SK-N-SH (cell line): ENCODE measurements around the gene DDX54. TPM values are rescaled to one million over a fixed set of nuclear protein-coding genes. Genes with fewer than 3 reads are reported as not detected.

Experiments
- CTCF ChIA-PET: fragments of 300-600, 350-600 bp; formaldehyde crosslinking; extraction: SDS; loops from one replicate; lab custom pipeline; 2021; lab: Yijun Ruan, JAX
- POLR2A ChIA-PET: fragments of 350-600 bp; sonication (Branson Sonifier 250); formaldehyde crosslinking; extraction: SDS; loops from one replicate; lab custom pipeline; 2020; ENCODE audit warnings: antibody characterized with exemption, inconsistent platforms; lab: Yijun Ruan, JAX
- DNase-seq: peaks from one replicate; pipeline ENCODE4 v3.0.0; 2012
- H2AFZ ChIP-seq: fragments of 200-600 bp; sonication (generic); 2 replicates; pipeline ENCODE4 v1.8.1; 2016; ENCODE audit warnings: antibody characterized with exemption, mild to moderate bottlenecking, low read depth
- H3F3A ChIP-seq: fragments of 200-600 bp; sonication (generic); replicated peaks from 2 replicates; pipeline ENCODE3; 2016; ENCODE audit warnings: antibody characterized with exemption, mild to moderate bottlenecking; ENCODE audit not compliant: insufficient read depth
- H3K27ac ChIP-seq, 2 experiments: fragments of 200-500 bp in 1 of 2; fragments of 200-600 bp in 1 of 2; sonication (Bioruptor generic) in 1 of 2; sonication (generic), shearing (Covaris generic) in 1 of 2; 2 replicates each; pipeline versions ENCODE4 v1.5.1 to v1.6.1; 2014 to 2016; ENCODE audit warnings: low read depth in 2 of 2, inconsistent platforms in 1 of 2, low read length in 1 of 2, mild to moderate bottlenecking in 1 of 2, mixed read lengths in 1 of 2
- H3K27me3 ChIP-seq: fragments of 200-600 bp; sonication (generic), shearing (Covaris generic); 2 replicates; pipeline ENCODE4 v1.6.1; 2016; ENCODE audit warnings: mixed run types; ENCODE audit not compliant: insufficient read depth
- H3K36me3 ChIP-seq, 2 experiments: fragments of 200-500 bp in 1 of 2; fragments of 200-600 bp in 1 of 2; sonication (Bioruptor generic) in 1 of 2; sonication (generic) in 1 of 2; replicated peaks in 1 of 2; 2 replicates each; pipeline versions ENCODE3 to v1.5.1; 2014 to 2016; ENCODE audit warnings: low read length in 1 of 2, mild to moderate bottlenecking in 1 of 2; ENCODE audit not compliant: insufficient read depth in 2 of 2, control insufficient read depth in 1 of 2
- H3K4me1 ChIP-seq, 2 experiments: fragments of 200-500 bp in 1 of 2; fragments of 200-600 bp in 1 of 2; sonication (Bioruptor generic) in 1 of 2; sonication (generic), shearing (Covaris generic) in 1 of 2; 2 replicates each; pipeline versions ENCODE4 v1.5.1 to v1.6.1; 2014 to 2016; ENCODE audit warnings: low read depth in 1 of 2, low read length in 1 of 2, mixed run types in 1 of 2; ENCODE audit not compliant: insufficient read depth in 2 of 2, control insufficient read depth in 1 of 2
- H3K4me2 ChIP-seq: fragments of 200-600 bp; sonication (generic), shearing (Covaris generic); 2 replicates; pipeline ENCODE4 v1.6.1; 2017; ENCODE audit warnings: mixed run types
- H3K4me3 ChIP-seq, 2 experiments: fragments of 200-500 bp in 1 of 2; fragments of 200-600 bp in 1 of 2; sonication (Bioruptor generic) in 1 of 2; sonication (generic), shearing (Covaris generic) in 1 of 2; 2 replicates each; pipeline versions ENCODE4 v1.5.1 to v1.8.1; 2014 to 2016; ENCODE audit warnings: low read depth in 2 of 2, inconsistent platforms in 1 of 2, low read length in 1 of 2, mild to moderate bottlenecking in 1 of 2, mixed read lengths in 1 of 2, moderate library complexity in 1 of 2
- H3K79me2 ChIP-seq: fragments of 200-600 bp; sonication (generic); 2 replicates; pipeline ENCODE4 v1.8.1; 2017; ENCODE audit warnings: mild to moderate bottlenecking; ENCODE audit not compliant: insufficient read depth
- H3K9ac ChIP-seq: fragments of 200-600 bp; sonication (generic); 2 replicates; pipeline ENCODE4 v1.6.1; 2017; ENCODE audit warnings: mixed run types
- H3K9me2 ChIP-seq: fragments of 200-600 bp; sonication (generic); 2 replicates; pipeline ENCODE4 v1.6.1; 2017; ENCODE audit warnings: mixed run types
- H3K9me3 ChIP-seq: fragments of 200-600 bp; sonication (generic); 2 replicates; pipeline ENCODE4 v1.6.1; 2017; ENCODE audit warnings: mixed run types, mild to moderate bottlenecking, moderate library complexity
- H4K20me1 ChIP-seq: fragments of 200-600 bp; sonication (generic); 2 replicates; pipeline ENCODE4 v1.6.1; 2017; ENCODE audit warnings: mild to moderate bottlenecking, mixed run types; ENCODE audit not compliant: insufficient read depth
- CHD2 ChIP-seq: fragments of 150-350 bp; IDR thresholded peaks from 2 replicates; pipeline ENCODE4 v1.6.1; 2018; ENCODE audit warnings: low read length; ENCODE audit not compliant: partially characterized antibody
- ELF1 ChIP-seq: IDR thresholded peaks from 2 replicates; pipeline ENCODE4 v1.4.0; 2012
- EZH2phosphoT487 ChIP-seq: fragments of 200-600 bp; sonication (generic); IDR thresholded peaks from 2 replicates; pipeline ENCODE4 v1.6.1; 2017; ENCODE audit warnings: low read depth, mixed run types, mild to moderate bottlenecking, antibody characterized with exemption, moderate library complexity, borderline replicate concordance
- IRF3 ChIP-seq: fragments of 150-350 bp; IDR thresholded peaks from 2 replicates; pipeline ENCODE4 v1.6.1; 2016; ENCODE audit warnings: mild to moderate bottlenecking, low read depth, low read length
- JUND ChIP-seq: IDR thresholded peaks from 2 replicates; pipeline ENCODE4 v1.4.0; 2012
- MXI1 ChIP-seq: IDR thresholded peaks from 2 replicates; pipeline ENCODE4 v1.6.1; 2012; ENCODE audit warnings: mild to moderate bottlenecking, low read depth, low read length, improper control_type of control experiment
- NRF1 ChIP-seq: IDR thresholded peaks from 2 replicates; pipeline ENCODE4 v1.6.1; 2012; ENCODE audit warnings: low read depth, mild to moderate bottlenecking, low read length
- POLR2AphosphoS5 ChIP-seq: IDR thresholded peaks from 2 replicates; pipeline ENCODE4 v1.6.1; 2012; ENCODE audit warnings: low read depth, low read length
- RAD21 ChIP-seq: IDR thresholded peaks from 2 replicates; pipeline ENCODE4 v1.6.1; 2012; ENCODE audit warnings: mild to moderate bottlenecking, low read length
- RFX5 ChIP-seq: IDR thresholded peaks from 2 replicates; pipeline ENCODE4 v1.6.1; 2012; ENCODE audit warnings: mild to moderate bottlenecking, improper control_type of control experiment, low read length
- SIN3A ChIP-seq: IDR thresholded peaks from 2 replicates; pipeline ENCODE4 v1.6.1; 2012; ENCODE audit warnings: low read depth, mild to moderate bottlenecking, low read length, moderate library complexity, borderline replicate concordance
- TCF12 ChIP-seq: IDR thresholded peaks from 2 replicates; pipeline ENCODE4 v1.4.0; 2012
- TEAD4 ChIP-seq: IDR thresholded peaks from 2 replicates; pipeline ENCODE4 v1.4.0; 2012; ENCODE audit warnings: mild to moderate bottlenecking, borderline replicate concordance; ENCODE audit not compliant: insufficient read depth
- YY1 ChIP-seq: IDR thresholded peaks from 2 replicates; pipeline ENCODE4 v1.4.0; 2012; ENCODE audit warnings: low read depth, mild to moderate bottlenecking
- WGBS: methylation state at CpG from one replicate; pipeline ENCODE4 v1.1.6; 2017; ENCODE audit warnings: low lambda C conversion rate; 5-methylcytosine and 5-hydroxymethylcytosine counted together
- polyA plus RNA-seq, 3 experiments: library from polyadenylated mRNA; depleted of rRNA; stranded (reverse); fragments of >200 nt; gene quantifications; 2 replicates each; pipeline ENCODE4 v1.2.3, GENCODE V29; 2012
- TF ChIP-seq, protein P1 (sequence below): fragments of 150-350 bp; IDR thresholded peaks from 2 replicates; pipeline ENCODE4 v1.6.1; 2017; ENCODE audit warnings: antibody characterized with exemption, low read length, low read depth, borderline replicate concordance
- TF ChIP-seq, protein P2 (sequence below): IDR thresholded peaks from 2 replicates; pipeline ENCODE4 v1.4.0; 2012; ENCODE audit warnings: low read depth, borderline replicate concordance
- TF ChIP-seq, protein P3 (sequence below): IDR thresholded peaks from 2 replicates; pipeline ENCODE4 v1.4.0; 2012; ENCODE audit warnings: low read depth

Gene DDX54
- polyA plus RNA-seq, 1 of the 3 experiments (the other 2 are of a cell fraction): 69.9 TPM

DNA sequence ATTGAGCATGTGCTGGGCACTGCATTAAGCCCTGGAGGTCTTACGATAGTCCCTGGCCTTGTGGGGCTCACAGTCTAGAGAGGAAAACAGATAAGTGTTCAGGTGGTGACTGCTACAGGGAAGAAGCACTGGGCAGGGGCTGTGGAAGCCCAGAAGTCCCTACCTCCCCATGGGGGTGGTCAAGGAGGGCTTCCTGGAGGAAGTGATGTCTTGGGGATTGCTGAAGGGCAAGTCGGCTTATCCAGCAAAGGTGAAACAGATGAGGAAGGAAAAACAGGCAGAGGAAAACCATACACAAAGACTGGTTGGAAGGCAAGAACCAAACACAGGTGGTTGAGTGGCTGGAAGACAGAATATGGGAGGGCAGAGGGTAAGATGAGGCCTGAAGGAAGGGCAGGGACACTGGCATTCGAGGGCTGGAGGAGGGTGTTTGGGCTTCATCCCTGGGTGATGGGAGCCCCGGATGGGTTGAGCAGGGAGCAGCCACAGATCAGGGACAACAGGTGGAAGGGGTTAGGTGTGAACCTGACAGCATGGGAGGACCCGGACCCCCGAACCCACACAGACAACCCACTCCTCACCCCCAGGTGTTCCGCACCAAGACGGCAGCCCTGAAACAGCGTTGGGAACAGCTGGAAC is 33.0 kb downstream of the DDX54 start (continued):
- TF ChIP-seq, protein P1, sequence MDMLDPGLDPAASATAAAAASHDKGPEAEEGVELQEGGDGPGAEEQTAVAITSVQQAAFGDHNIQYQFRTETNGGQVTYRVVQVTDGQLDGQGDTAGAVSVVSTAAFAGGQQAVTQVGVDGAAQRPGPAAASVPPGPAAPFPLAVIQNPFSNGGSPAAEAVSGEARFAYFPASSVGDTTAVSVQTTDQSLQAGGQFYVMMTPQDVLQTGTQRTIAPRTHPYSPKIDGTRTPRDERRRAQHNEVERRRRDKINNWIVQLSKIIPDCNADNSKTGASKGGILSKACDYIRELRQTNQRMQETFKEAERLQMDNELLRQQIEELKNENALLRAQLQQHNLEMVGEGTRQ: no peak
- TF ChIP-seq ELF1 (no peak), CHD2 (no peak), YY1 (no peak), SIN3A (no peak), IRF3 (no peak), POLR2AphosphoS5 (no peak), TCF12 (no peak), NRF1 (no peak), TEAD4 (no peak)

DNA sequence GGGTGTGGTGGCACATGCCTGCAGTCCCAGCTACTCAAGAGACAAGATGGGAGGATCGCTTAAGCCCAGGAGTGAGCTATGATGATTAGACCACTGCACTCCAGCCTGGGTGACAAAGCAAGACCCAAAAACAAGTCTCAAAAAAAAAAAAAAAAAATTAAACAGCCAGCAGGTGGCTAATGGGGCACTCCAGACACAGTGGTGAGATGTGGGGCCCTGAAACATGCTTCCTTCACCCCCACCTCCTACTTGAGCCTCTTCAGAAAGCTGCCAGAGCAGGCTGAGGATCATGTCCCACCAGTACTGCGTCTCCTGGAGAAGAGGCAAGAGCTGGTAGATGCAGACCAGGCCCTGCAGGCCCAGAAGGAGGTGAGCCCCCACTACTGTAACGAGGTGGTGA is 33.6 kb downstream of the DDX54 start:
- Histone ChIP-seq H4K20me1 (no peaks in the 10 kb centered on the region), H3K4me1 (peaks cover 5 to 11% of the 10 kb centered on the region in 2 experiments; a peak in 2 of 4 replicates), H3K27me3 (peaks cover 24% of the 10 kb centered on the region), H3K4me2 (no peak overlapping the region), H3K36me3 (no peaks in the 10 kb centered on the region), H3K9me2 (no peaks in the 10 kb centered on the region), H3K27ac (no peak overlapping the region), H3K79me2 (no peaks in the 10 kb centered on the region), H3K9ac (no peak overlapping the region), H3K4me3 (no peak overlapping the region), H2AFZ (no peak overlapping the region), H3K9me3 (0 out of 2 replicates have a peak, but pooled peaks cover 5% of the 10 kb centered on the region), H3F3A (peaks cover 9% of the 10 kb centered on the region)
- ChIA-PET CTCF (interaction anchor here (0.7 to 7.6 kb wide), 7 partner anchors 10 to 103 kb away, joined by 3 to 49 read pairs (median 4); partner anchors contain the start of gene RASAL1), POLR2A (no interaction called here)
- 95% methylated on average over 3 of the region's 3 CpGs for WGBS
- TF ChIP-seq, protein P2, sequence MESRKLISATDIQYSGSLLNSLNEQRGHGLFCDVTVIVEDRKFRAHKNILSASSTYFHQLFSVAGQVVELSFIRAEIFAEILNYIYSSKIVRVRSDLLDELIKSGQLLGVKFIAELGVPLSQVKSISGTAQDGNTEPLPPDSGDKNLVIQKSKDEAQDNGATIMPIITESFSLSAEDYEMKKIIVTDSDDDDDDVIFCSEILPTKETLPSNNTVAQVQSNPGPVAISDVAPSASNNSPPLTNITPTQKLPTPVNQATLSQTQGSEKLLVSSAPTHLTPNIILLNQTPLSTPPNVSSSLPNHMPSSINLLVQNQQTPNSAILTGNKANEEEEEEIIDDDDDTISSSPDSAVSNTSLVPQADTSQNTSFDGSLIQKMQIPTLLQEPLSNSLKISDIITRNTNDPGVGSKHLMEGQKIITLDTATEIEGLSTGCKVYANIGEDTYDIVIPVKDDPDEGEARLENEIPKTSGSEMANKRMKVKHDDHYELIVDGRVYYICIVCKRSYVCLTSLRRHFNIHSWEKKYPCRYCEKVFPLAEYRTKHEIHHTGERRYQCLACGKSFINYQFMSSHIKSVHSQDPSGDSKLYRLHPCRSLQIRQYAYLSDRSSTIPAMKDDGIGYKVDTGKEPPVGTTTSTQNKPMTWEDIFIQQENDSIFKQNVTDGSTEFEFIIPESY: no peak
- TF ChIP-seq RFX5: no peak
- TF ChIP-seq, protein P3, sequence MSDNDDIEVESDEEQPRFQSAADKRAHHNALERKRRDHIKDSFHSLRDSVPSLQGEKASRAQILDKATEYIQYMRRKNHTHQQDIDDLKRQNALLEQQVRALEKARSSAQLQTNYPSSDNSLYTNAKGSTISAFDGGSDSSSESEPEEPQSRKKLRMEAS: no peak
- no peak for TF ChIP-seq EZH2phosphoT487
- no peak for TF ChIP-seq TCF12
- TF ChIP-seq MXI1: no peak
- no peak for TF ChIP-seq SIN3A
- TF ChIP-seq NRF1: no peak
- TF ChIP-seq RAD21: no peak
- no peak for TF ChIP-seq JUND
- DNase-seq: no peak
